ENCODE data around the gene SLC24A3.

DNA sequence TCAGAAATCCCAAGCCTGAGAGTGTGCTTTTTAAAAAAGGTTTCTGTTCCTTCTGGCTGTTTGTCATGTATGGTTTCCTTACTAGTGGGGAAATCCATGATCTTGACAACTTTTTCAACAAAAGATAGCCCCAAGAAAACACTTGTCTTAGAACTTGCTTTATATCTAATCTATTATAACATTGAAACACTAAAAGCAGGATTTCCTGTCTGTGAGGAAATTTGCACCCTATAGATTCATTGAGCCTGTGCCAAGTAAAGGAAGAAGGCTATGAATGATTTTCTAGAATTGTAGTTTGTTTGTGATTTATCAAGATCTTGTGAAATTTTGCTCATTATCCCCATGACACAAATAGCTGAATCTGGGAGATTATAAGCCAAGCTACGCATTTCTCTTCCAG lies 307.0 kb downstream of the SLC24A3 start:
- no peak for TF ChIP-seq POLR2AphosphoS5 (IDR thresholded peaks at IDR 0.05)
- TF ChIP-seq, protein P1, sequence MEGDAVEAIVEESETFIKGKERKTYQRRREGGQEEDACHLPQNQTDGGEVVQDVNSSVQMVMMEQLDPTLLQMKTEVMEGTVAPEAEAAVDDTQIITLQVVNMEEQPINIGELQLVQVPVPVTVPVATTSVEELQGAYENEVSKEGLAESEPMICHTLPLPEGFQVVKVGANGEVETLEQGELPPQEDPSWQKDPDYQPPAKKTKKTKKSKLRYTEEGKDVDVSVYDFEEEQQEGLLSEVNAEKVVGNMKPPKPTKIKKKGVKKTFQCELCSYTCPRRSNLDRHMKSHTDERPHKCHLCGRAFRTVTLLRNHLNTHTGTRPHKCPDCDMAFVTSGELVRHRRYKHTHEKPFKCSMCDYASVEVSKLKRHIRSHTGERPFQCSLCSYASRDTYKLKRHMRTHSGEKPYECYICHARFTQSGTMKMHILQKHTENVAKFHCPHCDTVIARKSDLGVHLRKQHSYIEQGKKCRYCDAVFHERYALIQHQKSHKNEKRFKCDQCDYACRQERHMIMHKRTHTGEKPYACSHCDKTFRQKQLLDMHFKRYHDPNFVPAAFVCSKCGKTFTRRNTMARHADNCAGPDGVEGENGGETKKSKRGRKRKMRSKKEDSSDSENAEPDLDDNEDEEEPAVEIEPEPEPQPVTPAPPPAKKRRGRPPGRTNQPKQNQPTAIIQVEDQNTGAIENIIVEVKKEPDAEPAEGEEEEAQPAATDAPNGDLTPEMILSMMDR (IDR thresholded peaks at IDR 0.05), result no peak
- TF ChIP-seq POLR2A (IDR thresholded peaks at IDR 0.05), result no peak
- no peak for TF ChIP-seq EP300 (IDR thresholded peaks at IDR 0.05)

Data from suprapubic skin (tissue), 4 donors.